Medulla oblongata (tissue), 1 donor: ENCODE data around the gene FAM107A.

Experiments used
- DNase-seq: peaks from one replicate; pipeline ENCODE4 v3.0.0-alpha.2; 2015; ENCODE audit errors: extremely low spot score

The FAM107A gene

DNA sequence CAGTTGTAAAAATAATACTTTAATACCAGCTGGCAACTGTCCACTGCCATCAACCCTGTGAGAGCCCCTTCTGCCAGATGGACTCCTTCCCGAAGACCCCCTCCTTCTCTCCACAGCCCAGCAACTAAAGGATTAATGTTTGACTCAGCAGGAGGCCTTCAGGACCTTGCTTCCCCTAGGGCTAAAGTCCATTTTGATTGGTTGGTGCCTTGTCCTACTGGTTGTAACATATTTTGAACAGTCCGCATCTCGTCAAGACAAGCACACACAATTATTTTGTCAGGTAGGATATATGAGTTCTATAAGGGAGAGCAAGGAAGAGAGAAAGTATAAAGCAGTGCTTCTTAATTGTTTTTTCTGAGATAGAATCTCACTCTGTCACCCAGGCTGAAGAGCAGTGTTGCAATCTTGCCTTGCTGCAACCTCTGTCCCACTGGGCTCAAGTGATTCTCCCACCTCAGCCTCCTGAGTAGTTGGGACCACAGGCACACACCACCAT is 58.9 kb downstream of the FAM107A start:
- DNase-seq, result no peak

- DNase-seq, result no peak
Measured at GRCh38 chr3:58514405-58514804, 62.8 kb downstream of the FAM107A start.
